Measurements from ENCODE around the gene SPTBN1. TPM values are rescaled to one million over a fixed set of nuclear protein-coding genes. Genes with fewer than 3 reads are reported as not detected.
"Not testable (repeated sequence)": the region's sequence is repeated elsewhere in the genome, so short reads cannot be mapped to it uniquely, and the experiment has no call there.

The SPTBN1 gene
- total RNA-seq, 1 donor from 2014 or later = 501 TPM

DNA sequence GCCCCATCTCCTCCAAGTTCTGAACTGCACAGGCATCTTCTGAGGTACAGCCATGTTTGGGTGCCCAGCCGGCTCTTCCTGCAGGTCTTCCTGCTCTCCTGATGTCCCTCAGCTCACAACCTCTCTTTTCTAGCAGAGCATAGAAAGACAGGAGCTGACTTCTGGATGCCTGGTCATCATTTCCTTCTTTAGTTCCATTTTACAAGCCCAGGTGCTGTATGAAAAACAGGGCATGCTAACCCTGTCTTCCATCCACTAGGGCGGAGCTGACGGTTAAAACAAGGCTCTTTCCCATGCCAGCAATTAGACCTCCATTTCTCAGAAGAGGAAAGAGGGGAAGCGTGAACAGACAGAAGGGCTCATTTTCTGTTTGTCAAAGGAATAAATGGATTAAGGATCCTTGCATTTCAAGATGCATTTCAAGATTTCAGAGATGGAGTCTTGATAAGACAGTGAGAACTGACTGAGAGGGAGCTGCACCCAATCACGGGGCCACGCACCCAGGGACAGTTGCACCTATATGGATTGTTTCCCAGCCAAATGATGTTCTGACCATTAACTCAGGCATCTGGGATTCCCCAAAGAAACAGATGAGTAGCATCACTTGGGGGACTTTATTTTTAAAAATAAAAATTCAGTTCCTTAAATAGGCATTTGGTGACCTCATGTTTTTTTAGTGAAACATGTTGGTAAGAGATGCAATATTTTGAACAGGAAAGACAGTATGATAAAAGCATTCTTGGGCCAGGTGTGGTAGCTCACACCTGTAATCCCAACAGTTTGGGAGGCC, 221.5 kb downstream of the SPTBN1 start:
- no peak for DNase-seq

DNA sequence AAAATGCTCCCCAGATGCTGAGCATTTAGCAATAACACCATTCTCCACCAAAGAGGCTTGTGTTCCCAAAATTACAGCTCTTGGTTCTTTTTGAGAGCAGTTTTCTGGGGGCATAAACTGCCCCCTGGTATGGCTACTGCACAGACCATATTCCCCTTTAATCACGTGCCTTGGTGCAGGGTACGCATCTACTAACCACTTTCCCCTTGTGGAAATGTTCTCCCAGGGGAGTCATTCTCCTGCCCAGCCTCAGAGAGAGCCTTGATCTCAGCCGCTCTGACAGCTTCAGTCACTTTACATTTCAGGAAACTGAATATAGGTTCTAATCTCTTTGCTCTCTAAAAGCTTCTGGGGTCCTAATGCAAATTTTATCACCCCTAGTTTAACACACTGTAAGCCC, 222.6 kb downstream of the SPTBN1 start:
- DNase-seq = no peak

- no peak for DNase-seq
Observed at GRCh38 chr2:54680397-54681041, 224.4 kb downstream of the SPTBN1 start.

GRCh38 chr2:54681416-54681815, 225.3 kb downstream of the SPTBN1 start:
- DNase-seq = no peak

- DNase-seq = no peak
Observed at GRCh38 chr2:54683596-54683995, 227.5 kb downstream of the SPTBN1 start.

- no peak for DNase-seq
Observed at GRCh38 chr2:54685263-54685775, 229.2 kb downstream of the SPTBN1 start.

DNA sequence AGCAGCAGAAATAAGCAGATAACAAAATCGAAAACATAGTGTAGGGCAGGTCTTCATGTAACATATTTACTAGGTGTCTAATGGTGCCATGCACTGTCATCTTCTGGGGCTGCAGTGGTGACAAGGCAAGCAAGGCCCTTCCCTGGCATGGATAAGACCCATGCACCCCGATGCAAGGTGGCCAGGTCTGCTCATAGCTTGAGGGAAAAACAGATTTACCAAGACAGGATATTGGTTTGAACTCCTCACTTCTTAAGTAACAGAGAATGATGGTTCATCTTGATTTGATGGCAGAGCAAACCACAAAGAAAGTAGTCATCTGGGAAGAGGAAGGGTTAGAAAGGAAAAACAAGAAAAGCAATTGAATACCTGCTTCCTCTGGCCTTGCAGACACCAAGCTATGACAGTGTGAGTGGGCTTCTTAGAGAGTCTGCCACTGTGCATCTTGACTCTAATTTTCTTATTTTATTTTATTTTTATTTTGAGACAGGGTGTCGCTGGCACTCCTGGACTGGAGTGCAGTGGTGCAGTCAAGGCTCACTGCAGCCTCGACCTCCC, 231.5 kb downstream of the SPTBN1 start:
- DNase-seq = no peak

GRCh38 chr2:54691445-54692135, 235.5 kb downstream of the SPTBN1 start:
- DNase-seq = no peak

GRCh38 chr2:54692556-54692955, 236.4 kb downstream of the SPTBN1 start:
- DNase-seq = no peak

DNA sequence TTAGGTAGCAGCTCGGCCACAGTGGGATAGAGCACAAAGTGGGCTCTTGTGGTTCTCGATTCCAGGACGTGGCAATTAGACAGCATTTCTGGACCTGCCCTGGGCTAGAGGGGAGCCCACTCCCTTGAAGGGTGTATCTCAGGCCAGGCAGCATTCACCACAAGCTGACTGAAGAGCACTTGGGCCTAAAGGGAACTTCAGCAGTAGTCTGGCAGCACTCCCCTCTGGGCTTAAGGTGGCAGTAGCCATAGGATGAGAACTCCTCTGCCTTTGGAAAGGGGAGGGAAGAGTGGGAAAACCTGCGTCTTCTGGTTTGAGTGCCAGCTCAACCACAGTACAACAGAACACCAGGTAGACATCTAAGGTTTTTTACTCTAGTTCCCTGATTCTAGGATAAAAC, 239.3 kb downstream of the SPTBN1 start:
- DNase-seq = no peak

DNA sequence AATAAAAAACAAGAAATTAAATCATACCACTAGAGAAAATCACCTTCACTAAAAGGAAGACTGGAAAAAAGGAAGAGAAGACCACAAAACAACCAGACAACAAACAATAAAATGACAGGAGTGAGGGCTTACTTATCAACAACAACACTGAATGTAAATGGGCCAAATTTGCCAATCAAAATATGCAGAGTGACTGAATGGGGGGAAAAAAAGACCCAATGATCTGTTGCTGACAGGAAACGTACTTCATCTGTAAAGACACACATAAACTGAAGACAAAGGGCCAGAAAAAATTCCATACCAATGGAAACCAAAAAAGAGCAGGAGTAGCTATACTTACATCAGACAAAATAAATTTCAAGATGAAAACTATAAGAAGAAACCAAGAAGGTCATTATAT, 241.8 kb downstream of the SPTBN1 start:
- DNase-seq = no peak

GRCh38 chr2:54698926-54699325, 242.8 kb downstream of the SPTBN1 start:
- not testable (repeated sequence) for DNase-seq

GRCh38 chr2:54699665-54700064, 243.5 kb downstream of the SPTBN1 start:
- DNase-seq = no peak

GRCh38 chr2:54701029-54701428, 244.9 kb downstream of the SPTBN1 start:
- DNase-seq = no peak

DNA sequence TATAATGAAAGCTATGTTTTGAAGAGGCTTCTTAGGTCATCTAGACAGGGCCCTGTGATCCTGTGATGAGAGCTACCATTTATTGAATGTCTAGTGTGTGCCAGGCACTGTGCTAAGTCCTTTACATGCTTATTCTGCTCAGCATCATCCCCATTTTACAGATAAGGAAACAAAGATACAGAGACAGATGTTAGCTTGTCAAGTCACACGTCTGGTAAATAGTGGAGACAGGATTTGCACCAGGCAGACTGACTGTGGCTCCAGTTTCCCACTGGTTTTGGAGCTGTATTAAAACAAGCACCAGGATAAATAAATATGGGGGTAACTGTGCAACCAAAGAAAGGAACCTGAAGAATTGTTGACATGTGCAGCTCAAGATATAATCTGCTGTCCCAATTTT, 248.1 kb downstream of the SPTBN1 start:
- no peak for DNase-seq

- no peak for DNase-seq
Observed at GRCh38 chr2:54704688-54705605, 248.8 kb downstream of the SPTBN1 start.

GRCh38 chr2:54706622-54707021, 250.5 kb downstream of the SPTBN1 start:
- no peak for DNase-seq

- no peak for DNase-seq
Observed at GRCh38 chr2:54708584-54709335, 252.6 kb downstream of the SPTBN1 start.

DNA sequence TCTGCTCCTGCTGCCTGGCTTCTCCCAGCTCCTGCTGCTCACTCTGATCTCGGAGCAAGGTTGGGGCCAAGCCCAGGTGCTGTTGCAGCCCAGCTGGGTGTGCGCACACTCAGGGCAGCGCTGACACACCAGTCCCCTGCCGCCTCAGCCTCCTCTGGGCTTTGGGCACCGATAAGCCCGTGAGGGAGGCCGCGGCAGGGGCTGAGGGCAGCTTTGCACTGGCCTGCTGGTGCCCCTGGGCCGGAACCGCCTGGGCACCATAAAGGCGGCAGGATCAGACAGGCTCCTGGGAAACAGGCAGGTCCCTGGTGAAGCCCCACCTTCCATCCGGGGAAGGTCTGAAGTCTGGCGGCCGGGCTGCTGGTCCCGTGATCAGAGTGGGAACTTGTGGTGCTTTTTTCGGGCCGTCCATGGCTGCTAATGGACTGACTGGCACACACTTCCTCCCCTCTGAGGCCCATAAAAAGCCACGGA, 253.2 kb downstream of the SPTBN1 start:
- DNase-seq = no peak

DNA sequence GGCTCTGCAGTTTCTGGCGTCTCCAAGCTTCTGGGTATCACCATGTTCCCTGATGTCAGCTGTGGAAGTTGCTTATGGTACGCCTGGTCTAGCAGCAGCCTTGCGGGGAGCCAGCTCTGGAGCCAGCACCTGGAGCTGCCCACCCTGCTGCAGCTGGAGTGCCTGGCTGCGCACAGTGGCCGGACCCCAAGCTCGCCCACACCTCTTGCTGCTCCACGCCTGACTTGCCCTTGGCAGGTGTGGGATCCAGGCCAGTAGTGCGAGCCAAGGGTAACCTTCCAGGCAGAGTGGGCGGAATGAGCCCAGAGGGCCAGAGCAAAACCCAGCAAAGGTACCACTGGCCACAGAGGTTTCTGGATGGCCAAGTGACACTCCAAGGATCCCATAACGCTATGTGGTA, 254.1 kb downstream of the SPTBN1 start:
- no peak for DNase-seq

- DNase-seq = no peak
Observed at GRCh38 chr2:54712516-54712915, 256.4 kb downstream of the SPTBN1 start.

All from occipital lobe (tissue), 2 donors.